Smooth muscle cell (in vitro differentiated cells): ENCODE data around the gene HSF4. TPM values are rescaled to one million over a fixed set of nuclear protein-coding genes. Genes with fewer than 3 reads are reported as not detected.

ENCODE experiments used
- DNase-seq: peaks from one replicate; lab custom pipeline; 2025; ENCODE audit not compliant: unreplicated experiment; lab: John Stamatoyannopoulos, UW
- H2AFZ ChIP-seq: fragments of 200-600 bp; sonication (generic); 2 replicates; pipeline ENCODE4 v1.6.0; 2016; ENCODE audit warnings: antibody characterized with exemption, low read depth, mild to moderate bottlenecking
- H3F3A ChIP-seq: fragments of 200-600 bp; sonication (generic); 2 replicates; pipeline ENCODE4 v1.6.0; 2017; ENCODE audit warnings: antibody characterized with exemption, low read depth
- H3K27ac ChIP-seq: fragments of 200-600 bp; sonication (generic); 2 replicates; pipeline ENCODE4 v1.5.1; 2016; ENCODE audit warnings: low read depth, mild to moderate bottlenecking
- H3K27me3 ChIP-seq: fragments of 200-600 bp; sonication (generic); 2 replicates; pipeline ENCODE4 v1.6.1; 2016; ENCODE audit warnings: low read depth, mild to moderate bottlenecking
- H3K36me3 ChIP-seq: fragments of 200-600 bp; sonication (generic); 2 replicates; pipeline ENCODE4 v1.5.1; 2016; ENCODE audit warnings: low read depth
- H3K4me1 ChIP-seq: fragments of 200-600 bp; sonication (generic); 2 replicates; pipeline ENCODE4 v1.5.1; 2016; ENCODE audit warnings: low read depth
- H3K4me2 ChIP-seq: fragments of 200-600 bp; sonication (generic); 2 replicates; pipeline ENCODE4 v1.6.0; 2016; ENCODE audit warnings: mild to moderate bottlenecking
- H3K4me3 ChIP-seq: fragments of 200-600 bp; sonication (generic); 2 replicates; pipeline ENCODE4 v1.5.1; 2016; ENCODE audit warnings: mild to moderate bottlenecking
- H3K79me2 ChIP-seq: fragments of 200-600 bp; sonication (generic); 2 replicates; pipeline ENCODE4 v1.6.0; 2016; ENCODE audit warnings: low read depth, mild to moderate bottlenecking
- H3K9ac ChIP-seq: fragments of 200-600 bp; sonication (generic); 2 replicates; pipeline ENCODE4 v1.6.0; 2016; ENCODE audit warnings: low read depth
- H3K9me3 ChIP-seq: fragments of 200-600 bp; sonication (generic); replicated peaks from 2 replicates; pipeline ENCODE4 v1.5.1; 2016; ENCODE audit warnings: low read depth
- H4K20me1 ChIP-seq: fragments of 200-600 bp; sonication (generic); 2 replicates; pipeline ENCODE4 v1.6.0; 2016; ENCODE audit warnings: low read depth
- WGBS: methylation state at CpG from one replicate; pipeline ENCODE4 v1.1.7; 2016; ENCODE audit warnings: low lambda C conversion rate; 5-methylcytosine and 5-hydroxymethylcytosine counted together
- polyA plus RNA-seq: library from polyadenylated mRNA; unstranded; fragments of >200 nt; fragmentation: Nextera tagmentation; extraction: Ambion mirVana; gene quantifications from 2 replicates; pipeline ENCODE4 v1.2.1, GENCODE V29; 2016
- total RNA-seq: library from RNA; depleted of rRNA; stranded (reverse); fragments of >200 nt; gene quantifications from 2 replicates; pipeline ENCODE4 v1.2.3, GENCODE V29; 2014
- TF ChIP-seq, protein P1 (sequence below): fragments of 200-600 bp; sonication (generic); IDR thresholded peaks from 2 replicates; pipeline ENCODE4 v1.5.1; 2017; ENCODE audit warnings: borderline replicate concordance, mild to moderate bottlenecking, antibody characterized with exemption; ENCODE audit not compliant: insufficient read depth, poor library complexity, severe bottlenecking

Gene HSF4
- total and polyA plus RNA-seq, 2 experiments from 2014 or later = 2.9 to 6.1 TPM

DNA sequence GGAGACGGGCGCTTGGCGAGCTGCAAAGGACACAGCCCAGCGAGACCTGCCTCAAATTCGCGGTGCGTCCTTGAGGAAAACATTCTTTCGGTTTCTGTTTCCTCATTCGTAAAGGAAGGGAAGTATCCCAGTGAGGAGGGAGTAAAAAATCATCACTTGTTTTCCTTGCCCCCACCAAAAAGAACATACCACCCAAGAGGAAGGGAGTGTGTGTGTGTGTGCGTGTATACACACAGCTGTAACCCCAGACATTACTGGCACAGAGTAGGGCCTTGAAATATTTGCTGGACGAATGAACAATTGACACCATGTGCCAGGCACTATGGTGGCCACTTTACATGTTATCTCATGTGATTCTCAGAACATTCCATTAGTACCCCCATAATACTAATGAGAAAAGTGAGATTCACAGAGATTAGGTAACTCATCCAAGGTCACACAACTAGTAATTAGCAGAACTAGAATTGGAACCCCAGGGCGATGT, 21.1 kb downstream of the HSF4 start:
- H3K4me3 ChIP-seq = no peak overlapping the region
- DNase-seq = no peak
- H3K79me2 ChIP-seq = peaks cover 10% of the 10 kb centered on the region
- no peak overlapping the region for H3K9ac ChIP-seq
- no peaks in the 10 kb centered on the region for H3K9me3 ChIP-seq
- no peaks in the 10 kb centered on the region for H3F3A ChIP-seq
- no peak overlapping the region for H3K4me2 ChIP-seq
- no peak overlapping the region for H3K27ac ChIP-seq
- 16% methylated on average over 12 of the region's 12 CpGs for WGBS
- no peaks in the 10 kb centered on the region for H3K36me3 ChIP-seq
- TF ChIP-seq, protein P1, sequence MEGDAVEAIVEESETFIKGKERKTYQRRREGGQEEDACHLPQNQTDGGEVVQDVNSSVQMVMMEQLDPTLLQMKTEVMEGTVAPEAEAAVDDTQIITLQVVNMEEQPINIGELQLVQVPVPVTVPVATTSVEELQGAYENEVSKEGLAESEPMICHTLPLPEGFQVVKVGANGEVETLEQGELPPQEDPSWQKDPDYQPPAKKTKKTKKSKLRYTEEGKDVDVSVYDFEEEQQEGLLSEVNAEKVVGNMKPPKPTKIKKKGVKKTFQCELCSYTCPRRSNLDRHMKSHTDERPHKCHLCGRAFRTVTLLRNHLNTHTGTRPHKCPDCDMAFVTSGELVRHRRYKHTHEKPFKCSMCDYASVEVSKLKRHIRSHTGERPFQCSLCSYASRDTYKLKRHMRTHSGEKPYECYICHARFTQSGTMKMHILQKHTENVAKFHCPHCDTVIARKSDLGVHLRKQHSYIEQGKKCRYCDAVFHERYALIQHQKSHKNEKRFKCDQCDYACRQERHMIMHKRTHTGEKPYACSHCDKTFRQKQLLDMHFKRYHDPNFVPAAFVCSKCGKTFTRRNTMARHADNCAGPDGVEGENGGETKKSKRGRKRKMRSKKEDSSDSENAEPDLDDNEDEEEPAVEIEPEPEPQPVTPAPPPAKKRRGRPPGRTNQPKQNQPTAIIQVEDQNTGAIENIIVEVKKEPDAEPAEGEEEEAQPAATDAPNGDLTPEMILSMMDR = no peak
- peaks cover 7% of the 10 kb centered on the region for H4K20me1 ChIP-seq
- H2AFZ ChIP-seq = no peak overlapping the region
- H3K27me3 ChIP-seq = no peaks in the 10 kb centered on the region
- peaks cover 13% of the 10 kb centered on the region for H3K4me1 ChIP-seq

DNA sequence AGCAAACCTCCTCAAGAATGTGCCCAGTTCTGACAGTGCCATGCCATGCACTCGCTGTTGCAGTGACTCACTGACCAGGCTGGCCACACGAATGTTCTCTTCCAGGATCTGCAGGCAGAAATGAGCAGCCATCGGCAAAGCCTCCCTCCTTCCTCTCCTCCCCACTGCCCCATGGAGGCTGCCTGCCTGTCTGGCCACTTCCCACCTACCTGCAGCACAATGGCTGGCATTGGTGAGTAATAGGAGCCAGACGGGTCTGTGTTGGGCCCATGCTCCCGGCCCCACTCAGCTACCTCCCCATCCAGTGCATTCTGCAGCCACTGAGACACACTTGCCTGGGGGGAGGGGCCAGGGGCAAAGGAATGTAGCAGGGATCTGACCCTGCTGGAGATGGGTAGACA, 22.0 kb downstream of the HSF4 start:
- no peaks in the 10 kb centered on the region for H3F3A ChIP-seq
- H3K4me2 ChIP-seq = no peak overlapping the region
- peaks cover 7% of the 10 kb centered on the region for H4K20me1 ChIP-seq
- H3K27me3 ChIP-seq = no peaks in the 10 kb centered on the region
- H3K9me3 ChIP-seq = no peaks in the 10 kb centered on the region
- H3K36me3 ChIP-seq = no peaks in the 10 kb centered on the region
- H3K9ac ChIP-seq = no peak overlapping the region
- WGBS = 30% methylated on average over 5 of the region's 5 CpGs
- H3K79me2 ChIP-seq = peaks cover 11% of the 10 kb centered on the region
- H3K27ac ChIP-seq = no peak overlapping the region
- H3K4me1 ChIP-seq = peaks cover 16% of the 10 kb centered on the region
- H3K4me3 ChIP-seq = no peak overlapping the region
- DNase-seq = no peak
- TF ChIP-seq, protein P1 = no peak
- no peak overlapping the region for H2AFZ ChIP-seq

DNA sequence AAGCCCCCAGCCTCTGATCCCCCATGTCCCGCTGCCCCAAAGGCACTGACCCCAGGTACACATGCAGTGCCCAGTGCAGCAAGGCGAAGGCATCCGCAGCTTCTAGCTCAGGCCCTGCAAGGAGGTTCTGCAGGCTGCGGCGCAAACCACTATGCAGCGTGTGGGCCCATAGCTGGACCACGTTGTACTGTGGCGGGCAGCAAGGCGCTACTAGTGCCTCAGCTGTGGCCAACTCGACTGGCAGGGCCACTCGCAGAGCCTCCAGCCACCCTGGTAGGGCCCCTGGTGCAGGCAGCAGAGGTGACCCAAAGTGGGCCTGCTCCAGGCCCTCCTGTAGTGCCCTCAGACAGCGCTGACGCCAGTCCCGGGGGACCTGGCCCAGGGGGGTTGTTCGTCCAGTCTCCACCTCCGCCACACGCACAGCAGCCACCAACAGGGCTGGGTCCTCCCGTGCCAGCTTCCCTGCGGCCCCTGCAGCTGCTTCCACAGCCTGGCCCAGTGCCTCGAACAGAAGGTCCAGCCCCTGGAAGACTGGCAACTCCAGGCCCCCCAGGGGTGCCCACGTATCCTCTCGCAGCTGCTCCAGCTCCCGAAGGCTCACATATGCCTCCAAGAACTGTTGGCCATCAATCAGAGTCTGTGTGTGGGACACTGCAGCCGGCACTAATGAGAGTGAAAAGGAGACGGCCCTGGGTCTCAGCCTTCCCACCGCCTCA, 22.8 kb downstream of the HSF4 start:
- no peak overlapping the region for H3K9ac ChIP-seq
- no peak for DNase-seq
- H3K9me3 ChIP-seq = no peaks in the 10 kb centered on the region
- H3K4me1 ChIP-seq = peaks cover 18% of the 10 kb centered on the region
- no peak overlapping the region for H3K27ac ChIP-seq
- H4K20me1 ChIP-seq = peaks cover 8% of the 10 kb centered on the region
- H3K27me3 ChIP-seq = no peaks in the 10 kb centered on the region
- no peak overlapping the region for H3K4me3 ChIP-seq
- H3K79me2 ChIP-seq = peaks cover 14% of the 10 kb centered on the region
- TF ChIP-seq, protein P1 = no peak
- no peaks in the 10 kb centered on the region for H3F3A ChIP-seq
- WGBS = 96% methylated on average over 26 of the region's 26 CpGs
- H2AFZ ChIP-seq = no peak overlapping the region
- H3K4me2 ChIP-seq = no peak overlapping the region
- no peaks in the 10 kb centered on the region for H3K36me3 ChIP-seq

DNA sequence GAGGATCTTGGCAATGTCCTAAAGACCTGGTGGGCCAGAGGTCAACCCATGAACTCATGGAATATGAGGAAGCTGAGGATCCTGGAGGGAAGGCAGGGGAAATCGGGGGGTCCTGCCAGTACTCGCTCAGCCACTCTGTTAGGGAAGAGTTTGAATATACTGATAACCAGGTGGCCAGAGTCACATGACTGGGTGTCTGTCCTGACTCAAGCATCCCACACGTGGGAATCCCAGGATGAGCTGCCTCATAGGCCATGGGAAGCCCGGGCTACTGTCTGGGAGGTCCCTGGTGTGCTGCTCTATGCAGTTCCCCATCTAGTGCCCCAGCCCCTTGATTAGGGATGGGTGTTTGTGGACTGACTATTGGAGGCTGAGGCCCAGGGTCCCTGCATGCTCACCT, 23.8 kb downstream of the HSF4 start:
- Histone ChIP-seq H3K4me1 (peaks cover 22% of the 10 kb centered on the region), H3K27ac (no peak overlapping the region), H4K20me1 (peaks cover 18% of the 10 kb centered on the region), H3K79me2 (peaks cover 16% of the 10 kb centered on the region), H3K4me3 (no peak overlapping the region), H3K4me2 (no peak overlapping the region), H3K9me3 (no peaks in the 10 kb centered on the region), H3K9ac (no peak overlapping the region), H2AFZ (no peak overlapping the region), H3K27me3 (no peaks in the 10 kb centered on the region), H3K36me3 (no peaks in the 10 kb centered on the region), H3F3A (no peaks in the 10 kb centered on the region)
- TF ChIP-seq, protein P1 = no peak
- DNase-seq = no peak
- 82% methylated on average over 4 of the region's 4 CpGs for WGBS
